CD4-positive, alpha-beta T cell treated with Interleukin-6 at 100 ng/mL for 8 hours (primary cell): Measurements from ENCODE around the gene SMAD9.
"Not testable (repeated sequence)": the region's sequence is repeated elsewhere in the genome, so short reads cannot be mapped to it uniquely, and the experiment has no call there.

Experiments used
- DNase-seq: peaks from one replicate; pipeline ENCODE4 v3.0.0-alpha.2; 2020; ENCODE audit warnings: mixed read lengths, low spot score

The SMAD9 gene

GRCh38 chr13:36910545-36910944, 9.5 kb downstream of the SMAD9 start:
- DNase-seq = no peak

GRCh38 chr13:36907821-36908220, 12.2 kb downstream of the SMAD9 start:
- DNase-seq = no peak

GRCh38 chr13:36907266-36907665, 12.8 kb downstream of the SMAD9 start:
- no peak for DNase-seq

GRCh38 chr13:36905944-36906343, 14.1 kb downstream of the SMAD9 start:
- no peak for DNase-seq

GRCh38 chr13:36903925-36904595, 16.0 kb downstream of the SMAD9 start:
- DNase-seq = no peak

GRCh38 chr13:36897054-36897616, 22.9 kb downstream of the SMAD9 start:
- no peak for DNase-seq

GRCh38 chr13:36891752-36892151, 28.3 kb downstream of the SMAD9 start:
- DNase-seq = no peak

GRCh38 chr13:36888645-36889044, 31.4 kb downstream of the SMAD9 start:
- no peak for DNase-seq

- no peak for DNase-seq
Observed at GRCh38 chr13:36887758-36888521, 32.1 kb downstream of the SMAD9 start.

GRCh38 chr13:36885901-36886300, 34.1 kb downstream of the SMAD9 start:
- no peak for DNase-seq

GRCh38 chr13:36884235-36884634, 35.8 kb downstream of the SMAD9 start:
- no peak for DNase-seq

GRCh38 chr13:36883824-36884223, 36.2 kb downstream of the SMAD9 start:
- no peak for DNase-seq

GRCh38 chr13:36883392-36883791, 36.6 kb downstream of the SMAD9 start:
- not testable (repeated sequence) for DNase-seq

- no peak for DNase-seq
Observed at GRCh38 chr13:36882829-36883390, 37.1 kb downstream of the SMAD9 start.

- no peak for DNase-seq
Observed at GRCh38 chr13:36880961-36881360, 39.1 kb downstream of the SMAD9 start.

- DNase-seq = no peak
Observed at GRCh38 chr13:36879218-36879938, 40.7 kb downstream of the SMAD9 start.

GRCh38 chr13:36875961-36876360, 44.1 kb downstream of the SMAD9 start:
- no peak for DNase-seq

- DNase-seq = no peak
Observed at GRCh38 chr13:36875431-36875830, 44.6 kb downstream of the SMAD9 start.

- DNase-seq = no peak
Observed at GRCh38 chr13:36872621-36873020, 47.4 kb downstream of the SMAD9 start.

GRCh38 chr13:36870050-36870692, 49.9 kb downstream of the SMAD9 start:
- no peak for DNase-seq

- DNase-seq = no peak
Observed at GRCh38 chr13:36866232-36866631, 53.8 kb downstream of the SMAD9 start.

GRCh38 chr13:36865265-36865664, 54.8 kb downstream of the SMAD9 start:
- no peak for DNase-seq
